HG03039 (cell line): Measurements from ENCODE around the gene PCDHA3.
"Not testable (repeated sequence)": the region's sequence is repeated elsewhere in the genome, so short reads cannot be mapped to it uniquely, and the experiment has no call there.

ENCODE experiments used
- ATAC-seq: cut with Tn5 transposase; IDR thresholded peaks from one replicate; pipeline ENCODE4 v1.9.1; 2021; ENCODE audit warnings: mild to moderate bottlenecking, moderate library complexity; ENCODE audit not compliant: unreplicated experiment

Gene PCDHA3

DNA sequence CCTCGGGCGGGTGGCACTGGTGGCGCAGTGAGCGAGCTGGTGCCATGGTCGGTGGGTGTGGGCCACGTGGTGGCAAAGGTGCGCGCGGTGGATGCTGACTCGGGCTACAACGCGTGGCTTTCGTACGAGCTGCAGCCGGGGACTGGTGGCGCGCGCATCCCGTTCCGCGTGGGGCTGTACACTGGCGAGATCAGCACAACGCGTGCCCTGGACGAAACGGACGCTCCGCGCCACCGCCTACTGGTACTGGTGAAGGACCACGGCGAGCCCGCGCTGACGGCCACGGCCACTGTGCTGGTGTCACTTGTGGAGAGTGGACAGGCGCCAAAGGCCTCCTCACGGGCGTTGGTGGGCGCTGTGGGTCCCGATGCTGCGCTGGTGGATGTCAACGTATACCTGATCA, 8.0 kb downstream of the PCDHA3 start:
- ATAC-seq: no peak

DNA sequence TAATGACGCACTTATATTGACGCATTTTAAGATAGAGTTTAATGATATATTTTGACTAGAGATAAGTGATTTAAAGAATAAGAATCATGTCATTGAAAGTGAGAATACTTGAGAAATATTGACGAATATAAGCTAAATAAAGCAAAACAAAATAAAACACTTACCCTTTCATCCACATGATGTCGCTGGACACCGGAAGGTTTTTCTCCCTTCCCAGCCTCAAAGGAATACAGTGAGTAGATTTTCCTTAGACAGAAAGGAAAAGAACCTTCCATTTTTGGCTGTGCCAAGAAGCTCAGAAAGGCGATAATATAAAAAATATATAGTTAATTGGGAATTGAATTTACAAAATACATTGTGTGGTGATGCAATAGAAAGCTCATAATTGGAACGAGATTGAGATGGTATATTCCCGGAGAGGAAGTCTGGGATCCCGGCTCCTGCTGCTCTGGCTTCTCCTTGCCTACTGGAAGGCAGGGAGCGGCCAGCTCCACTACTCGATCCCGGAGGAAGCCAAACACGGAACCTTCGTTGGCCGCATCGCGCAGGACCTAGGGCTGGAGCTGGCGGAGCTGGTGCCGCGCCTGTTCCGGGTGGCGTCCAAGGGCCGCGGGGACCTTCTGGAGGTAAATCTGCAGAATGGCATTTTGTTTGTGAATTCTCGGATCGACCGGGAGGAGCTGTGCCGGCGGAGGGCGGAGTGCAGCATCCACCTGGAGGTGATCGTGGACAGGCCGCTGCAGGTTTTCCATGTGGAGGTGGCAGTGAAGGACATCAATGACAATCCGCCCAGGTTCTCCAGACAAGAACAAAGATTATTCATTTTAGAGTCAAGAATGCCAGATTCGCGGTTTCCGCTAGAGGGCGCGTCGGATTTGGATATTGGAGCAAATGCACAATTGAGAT, 20.8 kb downstream of the PCDHA3 start, which contains the start of gene PCDHA5:
Gene PCDHA5, plus strand, starts transcription at position 239 of the 906 bp plus-strand sequence.
- no peak for ATAC-seq

DNA sequence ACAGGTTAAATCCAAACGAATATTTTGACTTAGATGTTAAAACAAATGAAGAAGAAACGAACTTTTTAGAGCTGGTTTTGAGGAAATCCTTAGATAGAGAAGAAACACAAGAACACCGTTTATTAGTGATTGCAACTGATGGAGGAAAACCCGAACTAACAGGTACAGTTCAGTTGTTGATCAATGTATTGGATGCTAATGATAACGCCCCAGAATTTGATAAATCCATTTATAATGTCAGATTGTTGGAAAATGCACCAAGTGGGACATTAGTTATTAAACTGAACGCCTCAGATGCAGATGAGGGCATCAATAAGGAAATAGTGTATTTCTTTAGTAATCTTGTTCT, 21.4 kb downstream of the PCDHA3 start:
- ATAC-seq: no peak

DNA sequence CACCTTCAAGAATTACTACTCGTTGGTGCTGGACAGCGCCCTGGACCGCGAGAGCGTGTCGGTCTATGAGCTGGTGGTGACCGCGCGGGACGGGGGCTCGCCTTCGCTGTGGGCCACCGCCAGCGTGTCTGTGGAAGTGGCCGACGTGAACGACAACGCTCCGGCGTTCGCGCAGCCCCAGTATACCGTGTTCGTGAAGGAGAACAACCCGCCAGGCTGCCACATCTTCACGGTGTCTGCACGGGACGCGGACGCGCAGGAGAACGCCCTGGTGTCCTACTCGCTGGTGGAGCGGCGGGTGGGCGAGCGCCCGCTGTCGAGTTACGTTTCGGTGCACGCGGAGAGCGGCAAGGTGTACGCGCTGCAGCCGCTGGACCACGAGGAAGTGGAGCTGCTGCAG, 22.1 kb downstream of the PCDHA3 start:
- not testable (repeated sequence) for ATAC-seq

DNA sequence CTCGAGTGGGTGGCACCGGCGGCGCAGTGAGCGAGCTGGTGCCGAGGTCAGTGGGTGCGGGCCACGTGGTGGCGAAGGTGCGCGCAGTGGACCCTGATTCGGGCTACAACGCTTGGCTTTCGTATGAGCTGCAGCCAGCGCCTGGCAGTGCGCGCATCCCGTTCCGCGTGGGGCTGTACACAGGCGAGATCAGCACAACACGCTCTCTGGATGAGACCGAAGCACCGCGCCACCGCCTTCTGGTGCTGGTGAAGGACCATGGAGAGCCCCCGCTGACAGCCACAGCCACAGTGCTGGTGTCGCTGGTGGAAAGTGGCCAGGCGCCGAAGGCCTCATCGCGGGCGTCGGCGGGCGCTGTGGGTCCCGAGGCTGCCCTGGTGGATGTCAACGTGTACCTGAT, 22.6 kb downstream of the PCDHA3 start:
- ATAC-seq: no peak

DNA sequence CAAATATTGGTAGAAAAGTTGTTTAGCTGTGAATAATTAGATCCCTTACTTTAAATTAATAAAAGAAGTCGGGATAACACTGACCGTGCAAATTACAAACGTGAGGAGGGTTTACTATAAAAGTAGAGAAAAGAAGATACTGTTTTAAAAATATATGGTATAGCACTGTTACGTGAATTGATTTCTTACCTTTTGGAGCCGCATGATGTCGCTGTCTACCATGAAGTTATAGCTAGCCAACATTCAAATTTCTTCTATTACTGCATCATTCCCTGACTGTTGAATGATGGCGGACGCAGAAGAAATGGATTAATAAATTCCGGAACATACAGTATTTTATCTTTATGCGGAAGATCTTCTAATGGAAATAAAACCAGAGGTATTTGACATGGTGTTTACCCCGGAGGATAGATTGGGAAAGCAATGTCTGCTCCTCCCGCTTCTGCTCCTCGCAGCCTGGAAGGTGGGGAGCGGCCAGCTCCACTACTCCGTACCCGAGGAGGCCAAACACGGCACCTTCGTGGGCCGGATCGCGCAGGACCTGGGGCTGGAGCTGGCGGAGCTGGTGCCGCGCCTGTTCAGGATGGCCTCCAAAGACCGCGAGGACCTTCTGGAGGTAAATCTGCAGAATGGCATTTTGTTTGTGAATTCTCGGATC, 27.0 kb downstream of the PCDHA3 start, which contains the start of gene PCDHA6:
Gene PCDHA6, plus strand, starts transcription at position 257 of the 658 bp plus-strand sequence. Its CDS starts 132 bp downstream, at position 389.
- ATAC-seq: no peak

DNA sequence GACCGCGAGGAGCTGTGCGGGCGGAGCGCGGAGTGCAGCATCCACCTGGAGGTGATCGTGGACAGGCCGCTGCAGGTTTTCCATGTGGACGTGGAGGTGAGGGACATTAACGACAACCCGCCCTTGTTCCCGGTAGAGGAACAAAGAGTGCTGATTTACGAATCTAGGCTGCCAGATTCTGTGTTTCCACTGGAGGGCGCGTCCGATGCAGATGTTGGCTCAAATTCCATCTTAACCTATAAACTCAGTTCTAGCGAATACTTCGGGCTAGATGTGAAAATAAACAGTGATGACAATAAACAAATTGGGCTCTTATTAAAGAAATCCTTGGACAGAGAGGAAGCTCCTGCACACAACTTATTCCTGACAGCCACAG, 27.5 kb downstream of the PCDHA3 start:
- ATAC-seq: no peak

DNA sequence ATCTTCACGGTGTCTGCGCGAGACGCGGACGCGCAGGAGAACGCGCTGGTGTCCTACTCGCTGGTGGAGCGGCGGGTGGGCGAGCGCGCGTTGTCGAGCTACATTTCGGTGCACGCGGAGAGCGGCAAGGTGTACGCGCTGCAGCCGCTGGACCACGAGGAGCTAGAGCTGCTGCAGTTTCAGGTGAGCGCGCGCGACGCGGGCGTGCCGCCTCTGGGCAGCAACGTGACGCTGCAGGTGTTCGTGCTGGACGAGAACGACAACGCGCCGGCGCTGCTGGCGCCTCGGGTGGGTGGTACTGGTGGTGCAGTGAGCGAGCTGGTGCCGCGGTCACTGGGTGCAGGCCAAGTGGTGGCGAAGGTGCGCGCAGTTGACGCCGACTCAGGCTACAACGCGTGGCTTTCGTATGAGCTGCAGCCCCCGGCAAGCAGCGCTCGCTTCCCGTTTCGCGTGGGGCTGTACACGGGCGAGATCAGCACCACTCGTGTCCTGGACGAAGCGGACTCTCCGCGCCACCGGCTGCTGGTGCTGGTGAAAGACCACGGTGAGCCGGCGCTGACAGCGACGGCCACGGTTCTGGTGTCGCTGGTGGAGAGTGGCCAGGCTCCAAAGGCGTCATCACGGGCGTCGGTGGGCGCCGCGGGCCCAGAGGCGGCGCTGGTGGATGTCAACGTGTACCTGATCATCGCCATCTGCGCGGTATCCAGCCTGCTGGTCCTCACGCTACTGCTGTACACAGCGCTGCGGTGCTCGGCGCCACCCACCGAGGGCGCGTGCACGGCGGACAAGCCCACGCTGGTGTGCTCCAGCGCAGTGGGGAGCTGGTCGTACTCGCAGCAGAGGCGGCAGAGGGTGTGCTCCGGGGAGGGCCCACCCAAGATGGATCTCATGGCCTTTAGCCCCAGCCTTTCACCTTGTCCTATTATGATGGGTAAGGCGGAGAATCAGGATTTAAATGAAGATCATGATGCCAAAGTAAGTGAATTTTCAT, 28.9 kb downstream of the PCDHA3 start:
- ATAC-seq: not testable (repeated sequence)

DNA sequence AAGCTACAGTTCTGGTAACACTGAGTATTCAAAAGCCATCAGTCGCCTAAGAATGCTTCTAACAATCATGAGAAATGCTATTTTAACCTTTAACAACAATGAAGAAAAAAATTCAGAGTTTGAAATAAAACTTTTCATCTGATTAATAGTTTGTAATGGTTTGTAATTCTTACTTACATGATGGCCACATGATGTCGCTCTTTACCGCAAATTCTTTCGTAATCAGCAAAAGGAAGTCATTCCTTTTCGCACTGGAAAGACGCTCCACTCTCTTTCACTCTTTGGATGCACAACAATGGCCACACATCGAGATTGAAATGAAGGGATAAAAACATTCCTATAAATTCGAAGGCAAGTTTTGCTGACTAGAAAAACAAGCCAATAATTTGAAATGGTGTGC, 33.1 kb downstream of the PCDHA3 start, which contains the start of gene PCDHA7:
Gene PCDHA7, plus strand, starts transcription at position 277 of the 400 bp plus-strand sequence. Its CDS starts 115 bp downstream, at position 392.
- ATAC-seq: no peak

DNA sequence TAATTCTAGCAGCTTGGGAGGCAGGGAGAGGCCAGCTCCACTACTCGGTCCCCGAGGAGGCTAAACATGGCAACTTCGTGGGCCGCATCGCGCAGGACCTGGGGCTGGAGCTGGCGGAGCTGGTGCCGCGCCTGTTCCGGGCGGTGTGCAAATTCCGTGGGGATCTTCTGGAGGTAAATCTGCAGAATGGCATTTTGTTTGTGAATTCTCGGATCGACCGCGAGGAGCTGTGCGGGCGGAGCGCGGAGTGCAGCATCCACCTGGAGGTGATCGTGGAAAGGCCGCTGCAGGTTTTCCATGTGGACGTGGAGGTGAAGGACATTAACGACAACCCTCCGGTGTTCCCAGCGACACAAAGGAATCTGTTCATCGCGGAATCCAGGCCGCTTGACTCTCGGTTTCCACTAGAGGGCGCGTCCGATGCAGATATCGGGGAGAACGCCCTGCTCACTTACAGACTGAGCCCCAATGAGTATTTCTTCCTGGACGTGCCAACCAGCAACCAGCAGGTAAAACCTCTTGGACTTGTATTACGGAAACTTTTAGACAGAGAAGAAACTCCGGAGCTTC, 33.7 kb downstream of the PCDHA3 start:
- not testable (repeated sequence) for ATAC-seq

DNA sequence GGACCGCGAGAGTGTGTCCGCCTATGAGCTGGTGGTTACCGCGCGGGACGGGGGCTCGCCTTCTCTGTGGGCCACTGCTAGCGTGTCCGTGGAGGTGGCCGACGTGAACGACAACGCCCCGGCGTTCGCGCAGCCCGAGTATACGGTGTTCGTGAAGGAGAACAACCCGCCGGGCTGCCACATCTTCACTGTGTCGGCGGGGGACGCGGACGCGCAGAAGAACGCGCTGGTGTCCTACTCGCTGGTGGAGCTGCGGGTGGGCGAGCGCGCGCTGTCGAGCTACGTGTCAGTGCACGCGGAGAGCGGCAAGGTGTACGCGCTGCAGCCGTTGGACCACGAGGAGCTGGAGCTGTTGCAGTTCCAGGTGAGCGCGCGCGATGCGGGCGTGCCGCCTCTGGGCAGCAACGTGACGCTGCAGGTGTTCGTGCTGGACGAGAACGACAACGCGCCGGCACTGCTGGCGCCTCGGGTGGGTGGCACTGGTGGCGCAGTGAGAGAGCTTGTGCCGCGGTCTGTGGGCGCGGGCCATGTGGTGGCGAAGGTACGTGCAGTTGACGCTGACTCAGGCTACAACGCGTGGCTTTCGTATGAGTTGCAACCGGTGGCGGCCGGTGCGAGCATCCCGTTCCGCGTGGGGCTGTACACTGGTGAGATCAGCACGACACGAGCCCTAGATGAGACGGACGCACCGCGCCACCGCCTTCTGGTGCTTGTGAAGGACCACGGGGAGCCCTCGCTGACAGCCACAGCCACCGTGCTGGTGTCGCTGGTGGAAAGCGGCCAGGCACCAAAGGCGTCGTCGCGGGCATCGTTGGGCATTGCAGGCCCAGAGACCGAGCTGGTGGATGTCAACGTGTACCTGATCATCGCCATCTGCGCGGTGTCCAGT, 35.0 kb downstream of the PCDHA3 start:
- ATAC-seq: no peak

DNA sequence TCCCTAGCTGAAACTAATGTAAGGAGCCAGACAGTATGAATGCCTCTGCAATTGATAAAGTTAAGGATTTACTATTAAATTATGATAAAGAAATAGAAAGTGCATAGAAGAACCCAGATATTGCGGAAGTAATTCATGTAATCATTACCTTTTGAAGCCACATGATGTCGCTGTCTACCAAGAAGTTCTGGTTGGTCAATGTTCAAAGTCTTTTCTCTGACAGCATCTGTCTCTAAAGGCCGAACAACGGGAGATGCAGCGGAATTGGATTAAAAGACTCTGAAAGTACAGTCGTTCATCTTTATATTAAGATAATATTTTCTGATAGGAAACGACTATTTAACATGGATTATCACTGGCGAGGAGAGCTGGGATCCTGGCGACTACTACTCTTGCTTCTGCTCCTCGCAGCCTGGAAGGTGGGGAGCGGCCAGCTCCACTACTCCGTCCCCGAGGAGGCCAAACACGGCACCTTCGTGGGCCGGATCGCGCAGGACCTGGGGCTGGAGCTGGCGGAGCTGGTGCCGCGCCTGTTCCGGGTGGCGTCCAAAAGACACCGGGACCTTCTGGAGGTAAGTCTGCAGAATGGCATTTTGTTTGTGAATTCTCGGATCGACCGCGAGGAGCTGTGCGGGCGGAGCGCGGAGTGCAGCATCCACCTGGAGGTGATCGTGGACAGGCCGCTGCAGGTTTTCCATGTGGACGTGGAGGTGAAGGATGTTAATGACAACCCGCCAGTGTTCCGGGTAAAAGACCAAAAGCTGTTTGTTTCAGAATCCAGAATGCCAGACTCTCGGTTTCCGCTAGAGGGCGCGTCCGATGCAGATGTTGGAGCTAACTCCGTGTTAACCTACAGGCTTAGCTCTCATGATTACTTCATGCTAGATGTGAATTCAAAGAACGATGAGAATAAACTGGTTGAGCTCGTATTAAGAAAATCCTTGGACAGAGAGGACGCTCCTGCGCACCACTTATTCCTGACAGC, 40.4 kb downstream of the PCDHA3 start, which contains the start of gene PCDHA8:
Gene PCDHA8, plus strand, starts transcription at position 210 of the 985 bp plus-strand sequence. Its CDS starts 135 bp downstream, at position 345.
- ATAC-seq: no peak

DNA sequence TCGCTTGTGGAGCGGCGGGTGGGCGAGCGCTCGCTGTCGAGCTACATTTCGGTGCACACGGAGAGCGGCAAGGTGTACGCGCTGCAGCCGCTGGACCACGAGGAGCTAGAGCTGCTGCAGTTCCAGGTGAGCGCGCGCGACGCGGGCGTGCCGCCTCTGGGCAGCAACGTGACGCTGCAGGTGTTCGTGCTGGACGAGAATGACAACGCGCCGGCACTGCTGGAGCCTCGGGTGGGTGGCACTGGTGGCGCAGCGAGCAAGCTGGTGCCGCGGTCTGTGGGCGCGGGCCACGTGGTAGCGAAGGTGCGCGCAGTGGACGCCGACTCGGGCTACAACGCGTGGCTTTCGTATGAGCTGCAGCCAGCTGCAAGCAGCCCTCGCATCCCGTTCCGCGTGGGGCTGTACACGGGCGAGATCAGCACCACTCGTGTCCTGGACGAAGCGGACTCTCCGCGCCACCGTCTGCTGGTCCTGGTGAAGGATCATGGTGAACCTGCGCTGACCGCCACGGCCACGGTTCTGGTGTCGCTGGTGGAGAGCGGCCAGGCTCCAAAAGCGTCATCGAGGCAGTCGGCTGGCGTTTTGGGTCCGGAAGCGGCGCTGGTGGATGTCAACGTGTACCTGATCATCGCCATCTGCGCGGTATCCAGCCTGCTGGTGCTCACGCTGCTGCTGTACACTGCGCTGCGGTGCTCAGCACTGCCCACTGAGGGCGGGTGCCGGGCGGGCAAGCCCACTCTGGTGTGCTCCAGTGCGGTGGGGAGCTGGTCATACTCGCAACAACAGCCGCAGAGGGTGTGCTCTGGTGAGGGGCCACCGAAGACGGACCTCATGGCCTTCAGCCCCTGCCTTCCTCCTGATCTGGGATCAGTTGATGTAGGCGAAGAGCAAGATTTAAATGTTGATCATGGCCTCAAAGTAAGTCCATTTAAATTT, 42.2 kb downstream of the PCDHA3 start:
- ATAC-seq: no peak

DNA sequence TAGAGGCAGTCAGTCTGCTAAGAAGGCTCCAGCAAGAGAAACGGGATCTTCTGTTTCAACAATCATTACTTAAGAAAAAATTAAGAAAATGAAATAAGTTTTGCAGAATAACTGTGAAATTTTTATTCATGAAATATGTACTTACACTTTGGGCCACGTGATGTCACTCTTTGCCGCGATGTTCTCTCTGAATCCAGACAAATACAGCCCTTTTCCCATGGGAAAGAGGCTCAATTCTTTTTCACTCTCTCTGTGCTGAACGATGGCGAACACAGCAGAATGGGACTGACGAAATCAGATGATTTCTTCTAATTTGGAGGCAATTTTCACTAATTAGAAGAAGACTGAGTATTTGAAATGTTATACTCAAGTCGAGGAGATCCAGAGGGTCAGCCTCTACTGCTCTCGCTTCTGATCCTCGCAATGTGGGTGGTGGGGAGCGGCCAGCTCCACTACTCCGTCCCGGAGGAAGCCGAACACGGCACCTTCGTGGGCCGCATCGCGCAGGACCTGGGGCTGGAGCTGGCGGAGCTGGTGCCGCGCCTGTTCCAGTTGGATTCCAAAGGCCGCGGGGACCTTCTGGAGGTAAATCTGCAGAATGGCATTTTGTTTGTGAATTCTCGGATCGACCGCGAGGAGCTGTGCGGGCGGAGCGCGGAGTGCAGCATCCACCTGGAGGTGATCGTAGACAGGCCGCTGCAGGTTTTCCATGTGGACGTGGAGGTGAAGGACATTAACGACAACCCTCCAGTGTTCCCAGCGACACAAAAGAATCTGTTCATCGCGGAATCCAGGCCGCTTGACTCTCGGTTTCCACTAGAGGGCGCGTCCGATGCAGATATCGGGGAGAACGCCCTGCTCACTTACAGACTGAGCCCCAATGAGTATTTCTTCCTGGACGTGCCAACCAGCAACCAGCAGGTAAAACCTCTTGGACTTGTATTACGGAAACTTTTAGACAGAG, 47.6 kb downstream of the PCDHA3 start, which contains the start of gene PCDHA9:
Gene PCDHA9, plus strand, starts transcription at position 244 of the 964 bp plus-strand sequence. Its CDS starts 114 bp downstream, at position 358.
- ATAC-seq: not testable (repeated sequence)

DNA sequence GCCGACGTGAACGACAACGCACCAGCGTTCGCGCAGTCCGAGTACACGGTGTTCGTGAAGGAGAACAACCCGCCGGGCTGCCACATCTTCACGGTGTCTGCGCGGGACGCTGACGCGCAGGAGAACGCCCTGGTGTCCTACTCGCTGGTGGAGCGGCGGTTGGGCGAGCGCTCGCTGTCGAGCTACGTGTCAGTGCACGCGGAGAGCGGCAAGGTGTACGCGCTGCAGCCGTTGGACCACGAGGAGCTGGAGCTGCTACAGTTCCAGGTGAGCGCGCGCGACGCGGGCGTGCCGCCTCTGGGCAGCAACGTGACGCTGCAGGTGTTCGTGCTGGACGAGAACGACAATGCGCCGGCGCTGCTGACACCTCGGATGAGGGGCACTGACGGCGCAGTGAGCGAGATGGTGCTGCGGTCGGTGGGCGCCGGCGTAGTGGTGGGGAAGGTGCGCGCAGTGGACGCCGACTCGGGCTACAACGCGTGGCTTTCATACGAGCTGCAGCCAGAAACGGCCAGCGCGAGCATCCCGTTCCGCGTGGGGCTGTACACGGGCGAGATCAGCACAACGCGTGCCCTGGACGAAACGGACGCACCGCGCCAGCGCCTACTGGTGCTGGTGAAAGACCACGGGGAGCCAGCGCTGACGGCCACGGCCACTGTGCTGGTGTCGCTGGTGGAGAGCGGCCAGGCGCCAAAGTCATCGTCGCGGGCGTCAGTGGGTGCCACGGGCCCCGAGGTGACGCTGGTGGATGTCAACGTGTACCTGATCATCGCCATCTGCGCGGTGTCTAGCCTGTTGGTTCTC, 49.2 kb downstream of the PCDHA3 start:
- not testable (repeated sequence) for ATAC-seq
